CD4-positive, alpha-beta T cell treated with Interleukin-10 for 1 hour (primary cell): ENCODE measurements around the gene TRIM36.

Experiments
- DNase-seq: peaks from one replicate; pipeline ENCODE4 v3.0.0-alpha.2; 2020

The TRIM36 gene, protein sequence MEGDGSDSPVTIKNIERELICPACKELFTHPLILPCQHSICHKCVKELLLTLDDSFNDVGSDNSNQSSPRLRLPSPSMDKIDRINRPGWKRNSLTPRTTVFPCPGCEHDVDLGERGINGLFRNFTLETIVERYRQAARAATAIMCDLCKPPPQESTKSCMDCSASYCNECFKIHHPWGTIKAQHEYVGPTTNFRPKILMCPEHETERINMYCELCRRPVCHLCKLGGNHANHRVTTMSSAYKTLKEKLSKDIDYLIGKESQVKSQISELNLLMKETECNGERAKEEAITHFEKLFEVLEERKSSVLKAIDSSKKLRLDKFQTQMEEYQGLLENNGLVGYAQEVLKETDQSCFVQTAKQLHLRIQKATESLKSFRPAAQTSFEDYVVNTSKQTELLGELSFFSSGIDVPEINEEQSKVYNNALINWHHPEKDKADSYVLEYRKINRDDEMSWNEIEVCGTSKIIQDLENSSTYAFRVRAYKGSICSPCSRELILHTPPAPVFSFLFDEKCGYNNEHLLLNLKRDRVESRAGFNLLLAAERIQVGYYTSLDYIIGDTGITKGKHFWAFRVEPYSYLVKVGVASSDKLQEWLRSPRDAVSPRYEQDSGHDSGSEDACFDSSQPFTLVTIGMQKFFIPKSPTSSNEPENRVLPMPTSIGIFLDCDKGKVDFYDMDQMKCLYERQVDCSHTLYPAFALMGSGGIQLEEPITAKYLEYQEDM

DNA sequence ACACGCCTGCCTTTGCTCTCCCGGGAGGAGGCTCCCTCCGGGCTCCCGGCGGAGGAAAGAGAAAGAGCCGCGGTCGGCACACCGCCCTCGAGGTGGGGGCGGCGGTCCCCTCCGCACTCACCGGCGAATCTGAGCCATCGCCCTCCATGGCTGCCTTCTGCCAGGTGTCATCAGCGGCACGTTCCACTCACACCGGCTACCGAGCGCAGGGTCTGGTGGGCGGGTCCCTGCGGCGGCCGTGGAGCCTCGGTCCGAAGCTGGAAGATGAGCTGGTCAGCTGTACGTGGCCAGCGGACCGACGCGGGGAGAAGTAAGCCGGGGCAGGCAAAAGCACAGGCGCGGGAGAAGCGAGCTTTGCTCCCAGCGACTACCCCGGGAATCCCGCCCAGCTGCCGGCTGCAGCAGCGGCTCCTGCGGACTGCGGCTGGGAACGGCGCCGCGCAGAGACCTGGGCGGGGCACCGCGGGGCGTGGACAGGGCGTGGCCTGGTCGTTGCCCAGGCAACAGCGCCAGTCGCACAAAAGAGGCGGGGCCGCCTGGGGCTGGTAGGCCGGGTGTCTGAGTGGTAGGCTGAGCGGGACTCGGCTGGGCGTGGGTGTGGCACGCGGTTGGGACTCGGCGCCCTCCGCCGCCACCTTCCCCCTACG is at the start of gene TRIM36:
Gene TRIM36, minus strand, starts transcription at position 422 of the 647 bp plus-strand sequence. Its CDS starts 274 bp downstream, at position 148.
- peak; percentile 90 for DNase-seq

DNA sequence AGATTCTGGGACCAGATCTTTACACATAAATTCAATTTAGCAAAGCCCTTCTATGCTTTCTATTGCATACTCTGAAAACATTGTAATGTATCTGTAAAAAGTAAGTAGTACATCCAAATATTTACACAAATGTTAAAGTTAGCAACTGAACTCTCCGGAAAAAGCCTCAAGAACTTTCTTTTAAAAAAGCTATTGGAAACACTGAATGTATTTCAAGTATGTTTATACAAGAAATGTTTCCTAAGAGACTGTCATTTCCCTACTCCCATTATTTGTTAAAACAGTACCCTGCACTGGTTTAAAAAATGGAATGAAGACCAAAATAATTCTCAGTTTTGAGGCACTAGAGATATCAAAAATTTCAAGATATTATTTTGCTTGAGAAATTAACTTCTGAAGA is 44.8 kb upstream of the TRIM36 start:
- no peak for DNase-seq

DNA sequence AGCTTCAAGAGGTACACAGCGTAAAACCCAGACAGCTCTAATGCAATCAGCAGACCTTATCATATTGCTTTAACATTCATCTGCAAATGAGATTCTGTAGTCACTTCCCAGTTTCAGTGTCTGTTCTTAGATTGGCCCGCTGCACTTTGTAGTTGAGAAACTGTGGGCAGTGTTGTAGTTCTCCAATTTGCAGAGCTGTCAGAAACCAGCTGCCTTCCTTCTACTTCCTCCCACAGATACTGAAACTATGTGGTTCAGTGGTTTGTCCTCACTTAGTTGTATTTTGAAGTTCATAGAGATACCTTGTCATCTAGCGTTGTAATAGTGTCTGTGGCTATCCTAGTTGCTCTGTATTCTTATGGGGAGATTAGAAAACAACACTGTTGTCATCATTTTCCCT is 39.6 kb upstream of the TRIM36 start:
- peak; percentile 50 for DNase-seq

DNA sequence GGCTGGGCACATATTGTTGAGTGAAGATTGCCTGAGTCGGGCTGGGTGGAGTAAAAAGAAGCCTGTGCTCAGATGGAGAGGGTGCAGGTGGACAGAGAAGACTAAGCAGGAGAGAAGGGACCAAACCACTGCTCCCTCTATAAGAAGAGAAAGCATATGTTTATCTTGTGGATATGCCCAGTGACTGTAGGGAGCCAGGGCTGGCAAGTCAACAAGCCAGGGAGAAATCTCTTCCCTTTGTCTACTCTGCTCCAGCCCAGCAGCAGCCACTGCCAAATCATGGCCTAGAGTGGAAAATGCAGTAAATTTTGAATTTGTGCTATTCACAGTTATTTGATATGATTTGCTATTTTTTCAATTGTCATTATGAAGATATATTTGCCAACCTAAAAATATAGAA is 33.2 kb upstream of the TRIM36 start:
- DNase-seq = no peak

DNA sequence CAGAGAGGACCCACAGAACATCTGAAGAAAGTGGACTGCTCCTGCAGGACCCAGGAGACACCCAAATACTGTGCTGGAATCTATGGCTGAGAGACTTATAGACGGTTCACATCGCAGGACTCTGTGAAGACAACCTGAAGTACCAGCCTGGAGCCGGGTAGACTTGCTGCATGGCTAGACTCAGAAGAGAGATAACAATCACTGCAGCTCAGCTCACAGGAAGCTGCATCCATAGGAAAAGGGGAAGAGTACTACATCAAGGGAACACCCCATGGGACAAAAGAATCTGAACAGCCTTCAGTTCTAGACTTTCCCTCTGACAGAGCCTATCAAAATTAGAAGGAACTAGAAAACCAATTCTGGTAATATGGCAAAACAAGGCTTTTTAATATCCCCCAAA is 26.5 kb upstream of the TRIM36 start:
- no peak for DNase-seq

DNA sequence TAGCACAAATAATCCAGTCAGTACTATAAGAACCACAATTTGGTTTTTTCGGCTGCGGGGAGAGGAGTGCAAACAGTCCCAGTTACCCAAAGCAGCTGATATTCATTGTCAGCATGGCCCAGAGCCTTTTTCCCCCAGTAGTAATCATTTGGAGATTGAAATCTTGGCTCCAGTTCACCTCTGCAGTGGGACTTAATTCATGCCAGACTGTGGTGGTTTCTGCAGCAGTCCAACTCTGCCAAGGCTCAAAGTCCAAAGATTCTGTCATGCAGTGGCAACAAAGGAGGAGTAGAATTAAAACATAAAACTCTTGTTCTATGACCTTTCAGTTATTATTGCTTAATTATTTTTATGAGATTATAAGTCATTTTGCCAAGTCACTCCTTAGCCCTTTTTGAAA is 25.0 kb upstream of the TRIM36 start:
- DNase-seq = no peak

DNA sequence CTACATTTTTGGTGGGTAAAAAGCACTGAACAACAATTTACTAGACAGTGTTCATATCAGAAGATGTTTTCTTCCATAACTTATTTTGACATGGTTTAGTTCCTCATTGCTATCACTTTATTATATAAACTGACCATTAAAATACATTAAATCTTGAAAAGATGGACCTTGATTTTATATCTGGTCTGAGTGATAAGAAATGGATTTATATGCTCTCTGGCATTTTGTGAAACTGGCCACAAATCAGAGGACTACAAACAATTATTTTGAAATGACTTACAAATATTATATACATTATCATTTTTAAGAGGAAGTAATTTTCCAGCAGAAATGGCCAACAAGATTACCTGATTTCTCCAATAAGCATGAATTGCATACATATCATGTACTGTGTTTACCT is 23.6 kb upstream of the TRIM36 start:
- DNase-seq = no peak

DNA sequence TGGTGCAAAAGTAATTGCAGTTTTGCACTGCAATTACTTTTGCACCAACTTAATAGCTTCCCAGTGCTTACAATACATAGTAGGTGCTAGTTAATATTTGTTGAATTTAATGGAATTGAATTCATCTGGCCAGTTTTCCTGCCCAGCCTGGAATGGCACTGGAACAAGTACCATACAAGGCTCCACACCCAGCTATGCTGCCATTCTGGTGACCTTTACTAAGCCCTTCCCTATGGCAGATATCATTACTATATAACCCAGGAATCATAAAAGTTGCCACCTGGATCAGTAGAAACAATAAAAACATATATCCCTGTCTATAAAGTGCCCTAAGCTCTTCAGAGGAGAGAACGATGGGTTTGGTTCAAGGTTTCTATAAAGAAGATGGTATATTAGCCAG is 22.4 kb upstream of the TRIM36 start:
- DNase-seq = no peak

DNA sequence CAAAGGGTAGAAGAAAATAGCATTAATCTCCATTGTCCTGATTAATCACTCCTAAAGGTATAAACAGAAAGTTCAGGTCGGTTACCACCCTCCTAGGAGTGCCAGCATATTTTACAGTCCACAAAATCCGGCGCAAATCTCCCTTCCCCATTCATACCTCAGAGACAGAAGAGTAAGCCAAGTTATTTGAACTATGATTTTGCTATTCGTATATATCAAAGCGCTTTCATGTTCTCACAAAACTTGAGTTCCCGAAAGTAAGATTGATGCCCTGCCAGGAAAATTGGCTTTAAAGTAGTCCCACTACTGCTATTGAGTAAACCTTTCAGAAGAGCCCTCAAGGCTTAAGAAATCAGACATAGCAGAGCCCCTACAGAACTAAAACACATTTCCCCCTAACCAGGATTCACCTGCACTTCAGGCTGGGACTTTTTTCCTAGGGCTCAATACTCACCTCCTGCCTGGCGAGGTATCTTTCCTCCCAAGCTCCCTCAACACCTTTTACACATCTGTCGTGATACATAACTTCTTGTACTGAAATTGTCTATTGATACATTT is 21.8 kb upstream of the TRIM36 start:
- DNase-seq = no peak

DNA sequence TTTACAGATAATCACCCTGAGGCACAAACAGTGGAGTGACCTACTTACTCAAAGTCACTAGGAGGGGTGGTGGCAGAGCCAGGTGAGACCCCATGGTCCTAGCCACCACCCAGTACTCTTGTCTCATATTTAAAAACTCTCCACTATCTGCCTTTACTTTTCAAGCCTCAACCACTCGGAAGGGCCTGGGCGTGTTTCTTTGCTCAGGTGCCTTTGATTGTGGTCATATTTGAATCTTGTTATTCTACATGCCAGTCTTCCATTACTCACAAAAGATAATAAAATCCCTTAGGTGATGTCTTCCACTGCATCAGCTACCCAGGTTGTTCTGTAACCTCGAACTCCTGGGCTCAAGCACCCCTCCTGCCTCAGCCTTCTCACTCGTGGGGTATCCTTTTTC is 20.7 kb upstream of the TRIM36 start:
- DNase-seq = no peak

DNA sequence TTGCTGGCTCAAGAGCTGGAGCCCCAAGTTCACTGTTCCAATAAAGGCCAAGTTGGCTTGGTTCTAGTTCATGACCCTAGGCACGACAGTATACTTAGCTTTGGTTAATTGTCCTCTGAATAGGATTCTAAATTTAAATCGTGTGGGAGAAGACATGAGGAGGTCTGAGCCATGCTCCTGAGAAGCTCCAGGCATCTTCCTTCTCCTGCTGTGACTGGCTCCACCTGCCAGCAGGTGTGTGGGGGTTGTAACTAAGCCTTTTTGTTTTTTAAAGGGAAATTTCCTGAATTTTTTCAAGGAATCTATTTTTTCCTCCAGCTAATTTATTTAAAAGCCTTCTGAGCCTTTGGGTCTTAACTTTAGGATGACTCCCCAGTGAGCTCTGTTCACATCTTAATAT is 20.2 kb upstream of the TRIM36 start:
- no peak for DNase-seq

DNA sequence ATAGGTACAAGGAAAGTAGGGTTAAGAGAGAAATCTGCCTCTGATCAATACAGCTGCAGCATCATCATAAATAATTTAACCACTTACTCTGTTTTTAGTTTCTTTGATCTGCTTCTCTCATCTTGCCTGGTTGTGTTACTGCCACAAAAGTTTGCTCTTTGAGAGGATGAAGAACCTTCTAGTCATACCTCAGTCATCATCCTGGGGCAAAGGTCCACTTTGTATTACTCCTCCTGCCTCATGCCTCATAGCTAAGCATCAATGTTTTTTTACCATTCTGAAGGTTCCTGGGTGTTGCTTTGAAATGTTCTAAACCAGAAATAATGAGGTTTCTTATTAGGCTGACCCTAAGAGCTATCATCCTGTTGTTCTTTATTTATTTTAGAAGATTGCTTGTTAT is 17.1 kb upstream of the TRIM36 start:
- DNase-seq = no peak

DNA sequence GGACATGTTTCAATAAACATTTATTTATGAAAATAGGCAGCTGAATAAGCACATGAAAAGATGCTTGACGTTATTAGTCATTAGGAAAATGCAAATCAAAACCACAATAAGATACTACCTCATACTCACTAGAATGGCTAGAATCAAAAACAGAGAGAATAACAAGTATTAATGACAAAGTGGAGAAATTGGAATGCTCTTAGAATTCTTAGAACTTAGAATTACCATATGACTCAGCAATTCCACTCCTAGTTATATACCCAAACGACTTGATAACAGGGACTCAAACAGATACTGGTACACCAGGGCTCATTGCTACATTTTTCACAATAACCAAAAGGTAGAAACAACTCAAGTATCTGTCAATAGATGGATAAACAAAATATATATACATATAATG is 15.1 kb upstream of the TRIM36 start:
- no peak for DNase-seq

DNA sequence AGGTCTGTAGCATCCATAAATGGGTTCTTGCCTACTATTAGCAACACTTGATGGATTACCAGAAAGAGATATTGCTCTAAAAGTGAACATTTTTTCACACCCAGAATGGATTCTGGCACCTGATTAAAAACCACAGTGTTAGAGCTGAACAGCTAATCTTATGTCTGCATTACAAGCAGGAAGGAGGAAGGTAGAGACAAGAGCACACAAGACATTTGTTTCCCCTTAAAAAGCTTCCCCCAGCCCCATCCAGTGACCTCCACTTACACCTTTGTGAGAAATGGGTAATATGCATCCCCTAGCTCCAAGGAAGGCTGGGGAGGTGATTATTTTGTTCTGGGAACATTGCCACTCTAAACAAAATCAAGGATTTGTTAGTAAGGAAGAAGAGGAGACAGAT is 12.0 kb upstream of the TRIM36 start:
- no peak for DNase-seq

DNA sequence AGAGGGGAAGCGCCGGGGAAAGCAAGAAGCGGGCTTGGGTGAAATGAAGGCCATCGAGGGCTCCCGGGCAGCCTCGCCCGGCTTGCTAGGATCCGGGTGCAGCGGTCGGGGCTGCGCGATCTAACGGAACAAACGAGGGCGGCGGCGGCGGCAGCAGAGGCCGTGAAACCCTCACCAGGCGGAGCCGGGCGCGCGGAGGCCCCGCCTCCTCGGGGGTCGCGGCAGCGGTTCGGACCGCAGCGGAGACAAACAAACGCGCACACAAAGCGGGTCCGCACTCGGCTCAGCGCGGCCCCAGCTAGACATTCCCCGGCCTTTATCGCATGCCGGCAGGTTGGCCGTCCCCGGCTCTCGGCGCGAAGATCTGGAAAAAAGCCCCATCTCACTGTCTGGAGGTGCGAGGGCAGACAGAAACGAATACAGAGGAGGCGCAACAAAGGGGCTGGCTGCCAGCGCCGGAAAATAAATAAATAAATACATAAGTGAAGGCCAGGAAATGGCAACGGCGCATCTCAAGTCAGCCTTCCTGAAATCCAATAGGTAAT is 10.5 kb upstream of the TRIM36 start:
- peak; percentile 17 for DNase-seq

DNA sequence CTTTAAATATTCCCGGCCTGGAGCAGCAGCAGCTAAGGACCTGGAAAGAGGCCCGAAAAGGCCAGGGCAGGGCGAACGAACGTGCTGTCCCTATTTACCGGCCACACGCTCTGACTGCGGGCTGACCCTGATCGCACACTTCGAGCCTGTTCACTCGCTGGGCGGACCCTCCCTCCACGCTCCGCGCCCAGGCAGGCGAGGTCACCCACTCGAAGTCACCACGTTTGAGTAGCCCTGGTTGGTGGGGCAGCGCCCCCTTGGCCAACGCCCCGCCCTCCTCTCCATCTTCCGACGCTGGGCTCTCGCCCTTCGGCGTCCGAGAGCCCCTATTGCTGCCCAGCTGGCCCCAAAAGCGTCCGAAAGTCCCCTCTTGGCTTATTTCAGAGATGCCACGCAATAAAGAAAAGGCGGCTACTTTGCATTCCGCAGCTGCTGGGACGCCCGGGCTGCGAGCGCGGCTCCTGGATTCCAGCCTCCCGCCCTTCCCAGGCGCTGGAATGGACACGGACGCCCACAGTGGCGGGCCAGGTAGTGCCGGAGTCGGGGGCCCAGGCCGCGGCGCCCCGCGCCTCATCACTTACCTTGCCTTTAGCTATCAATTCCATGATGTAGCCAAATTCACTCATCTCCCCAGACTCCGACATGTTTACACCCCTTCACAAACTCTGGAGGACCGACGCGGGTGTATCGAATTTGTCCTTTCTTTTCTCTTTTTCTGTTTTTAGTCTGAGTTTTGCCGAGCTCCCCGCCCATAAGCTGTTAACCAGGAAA is 9.9 kb upstream of the TRIM36 start:
- no peak for DNase-seq

DNA sequence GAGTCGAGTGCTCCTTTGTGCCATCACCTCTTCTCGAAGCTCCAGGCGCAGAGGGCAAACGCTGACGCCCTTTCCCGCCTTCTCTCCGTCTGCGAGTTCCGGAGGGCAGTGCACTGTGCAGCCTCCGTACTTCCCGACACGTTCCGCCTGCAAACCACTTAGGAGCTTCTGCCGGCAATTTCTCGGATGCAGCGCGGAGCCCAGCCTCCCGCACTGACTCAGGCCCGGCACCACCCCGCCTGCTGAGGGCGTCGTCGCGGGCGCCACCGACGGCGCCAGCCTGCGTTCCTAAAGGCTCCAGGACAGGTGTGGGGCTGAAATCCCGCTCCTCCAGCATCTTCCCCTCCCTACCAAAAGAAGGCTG is 9.3 kb upstream of the TRIM36 start:
- DNase-seq = no peak

DNA sequence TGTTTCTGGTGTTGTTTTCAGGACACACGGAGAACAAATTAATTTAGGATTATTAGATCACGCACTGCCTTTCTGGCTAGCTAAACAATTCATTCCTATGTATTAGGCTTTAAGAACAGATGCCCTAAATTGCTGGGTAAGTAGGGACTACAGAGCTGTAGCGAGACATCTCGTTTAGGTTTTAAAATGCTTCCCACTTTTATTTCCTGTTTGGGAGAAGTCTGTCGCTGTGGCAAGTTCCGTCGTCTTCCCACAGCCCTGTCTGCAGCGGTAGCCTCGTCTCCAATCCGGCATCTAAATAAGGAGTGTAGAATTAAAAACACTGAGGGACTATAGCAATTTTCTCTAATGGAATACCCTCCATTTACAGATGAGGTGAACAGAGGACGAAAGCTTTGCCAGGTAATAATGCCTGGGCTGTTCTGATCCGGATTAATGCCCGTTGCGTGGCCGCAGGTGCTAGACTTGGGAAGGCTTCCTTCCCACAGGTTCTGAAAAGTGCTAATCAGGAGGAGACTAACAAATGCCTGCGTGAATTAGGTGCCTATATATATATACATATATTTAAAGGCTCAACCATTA is 1.3 kb upstream of the TRIM36 start:
- no peak for DNase-seq

DNA sequence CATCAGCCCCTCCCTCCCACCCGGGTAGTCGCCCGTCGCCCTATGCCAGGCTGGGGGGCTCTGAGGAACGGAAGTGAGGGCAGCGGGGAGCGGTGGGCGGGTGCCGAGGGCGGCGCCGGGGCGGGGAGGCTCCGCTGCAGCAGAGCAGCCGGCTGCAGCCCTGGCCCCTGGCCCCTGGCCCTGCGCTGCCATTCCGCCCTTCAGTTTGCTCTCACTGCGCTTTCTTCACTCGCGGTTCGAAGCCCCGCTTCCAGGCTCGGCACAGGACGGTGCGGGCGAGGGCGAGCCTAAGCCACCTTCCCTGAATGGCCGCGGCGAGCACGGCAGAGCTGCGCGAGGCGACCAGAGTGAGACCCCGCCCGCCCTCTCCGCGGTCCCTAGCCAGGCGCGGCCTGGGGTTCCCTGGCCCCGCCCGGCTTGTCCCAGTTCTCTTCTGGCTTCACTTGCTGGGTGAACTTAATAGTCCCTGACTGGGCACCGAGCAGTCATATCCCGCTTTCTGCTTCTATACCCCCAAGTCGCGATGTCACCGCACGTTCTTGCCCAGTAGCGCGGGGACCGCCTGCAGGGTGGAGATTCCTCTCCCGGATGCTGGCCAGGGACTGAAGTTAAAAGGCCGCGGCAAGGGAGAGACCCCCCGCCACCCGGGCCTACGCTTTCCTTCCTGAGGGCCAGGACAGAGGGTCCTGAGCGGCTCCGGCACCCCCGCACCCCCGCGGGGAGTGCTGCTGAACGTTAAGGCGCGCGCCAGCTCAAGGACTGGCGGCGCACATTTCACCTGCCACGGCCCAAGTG is 623 bp upstream of the TRIM36 start:
- DNase-seq = no peak

DNA sequence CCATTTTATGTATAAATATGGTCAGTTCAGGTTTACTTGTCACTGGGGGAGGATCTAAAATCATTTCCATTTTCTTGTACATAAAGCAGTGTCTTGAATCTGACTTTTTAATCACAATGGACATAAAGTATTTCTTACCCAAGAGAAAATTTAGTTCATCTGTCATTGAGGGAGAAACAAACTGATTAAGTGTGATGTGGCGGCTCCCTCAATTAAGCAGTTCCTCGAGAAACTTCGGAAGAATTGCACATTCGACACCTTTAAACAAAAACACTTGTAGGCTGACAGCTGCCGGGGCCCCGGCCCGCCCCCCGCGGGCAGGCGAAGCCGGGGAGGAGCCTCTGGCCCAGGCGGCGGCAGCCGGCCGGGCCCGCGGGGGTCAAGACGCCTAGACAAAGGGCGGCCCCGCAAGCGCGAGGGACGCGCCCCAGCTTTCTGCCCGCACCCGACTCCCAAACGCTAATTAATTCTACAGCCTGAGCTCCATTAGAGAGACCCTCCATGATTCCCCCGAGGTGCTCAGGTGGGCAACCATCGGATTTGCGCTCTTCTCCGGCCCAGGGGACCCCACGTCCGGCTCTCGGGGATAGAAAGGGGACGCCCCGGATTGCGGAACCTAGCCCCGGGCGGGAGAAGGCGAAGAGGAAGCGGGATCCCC is 750 bp downstream of the TRIM36 start:
- no peak for DNase-seq
